NCI-H526 treated with DMSO at 0.1 percent for 48 hours (cell line): ENCODE results near the gene PDCD4.

Experiments
- DNase-seq: peaks from one replicate; lab custom pipeline; 2025; lab: John Stamatoyannopoulos, UW

The PDCD4 gene

DNA sequence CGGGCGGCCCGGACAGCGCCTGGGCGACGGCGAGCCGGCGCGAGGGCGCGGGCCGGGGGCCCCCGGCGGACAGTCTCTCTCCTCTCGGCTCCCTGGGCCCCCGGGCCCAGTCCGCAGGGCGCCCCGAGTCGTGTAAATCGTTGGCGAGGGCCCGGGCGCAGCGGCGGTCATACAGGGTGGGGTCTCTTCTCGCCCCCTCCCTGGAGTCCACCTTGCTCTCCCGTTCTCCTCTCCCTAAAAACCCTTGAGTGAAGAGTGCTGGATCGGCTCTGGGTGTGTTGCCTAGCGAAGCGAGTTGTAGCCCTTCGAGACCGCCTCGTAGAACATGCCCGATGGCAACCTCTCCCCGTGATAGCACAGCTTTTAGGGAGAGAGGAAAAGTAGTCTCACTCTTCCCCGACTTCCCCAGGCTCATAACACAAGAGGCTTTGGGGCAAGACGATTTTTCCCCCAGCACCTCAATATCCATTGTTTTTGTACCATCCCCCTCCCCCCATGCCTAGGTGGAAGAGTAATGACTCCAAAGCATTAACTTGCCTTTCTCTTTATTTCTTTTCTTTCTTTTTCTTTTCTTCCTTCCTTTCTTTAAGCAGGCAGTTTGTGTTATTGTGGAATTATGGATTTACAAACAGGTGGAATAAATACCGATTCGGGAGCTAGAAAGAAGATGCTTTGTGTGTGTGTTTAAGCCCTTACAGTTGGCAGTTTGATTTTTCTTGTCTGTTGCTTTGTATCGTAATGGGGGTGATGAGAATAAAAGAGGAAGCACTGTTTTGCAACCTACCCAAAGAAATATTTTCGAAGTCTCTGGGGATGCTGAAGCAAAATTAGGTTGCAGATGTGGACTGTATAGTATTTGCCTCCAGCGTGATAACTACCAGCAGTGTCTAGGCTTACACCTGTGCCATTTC is 48.5 kb downstream of the PDCD4 start:
- peak; percentile 37 for DNase-seq

GRCh38 chr10:110923856-110924493 is 52.2 kb downstream of the PDCD4 start:
- no peak for DNase-seq

- no peak for DNase-seq
These were observed 55.7 kb downstream of the PDCD4 start for GRCh38 chr10:110927461-110927860.

- no peak for DNase-seq
These were observed 60.1 kb downstream of the PDCD4 start for GRCh38 chr10:110931769-110932381.

DNA sequence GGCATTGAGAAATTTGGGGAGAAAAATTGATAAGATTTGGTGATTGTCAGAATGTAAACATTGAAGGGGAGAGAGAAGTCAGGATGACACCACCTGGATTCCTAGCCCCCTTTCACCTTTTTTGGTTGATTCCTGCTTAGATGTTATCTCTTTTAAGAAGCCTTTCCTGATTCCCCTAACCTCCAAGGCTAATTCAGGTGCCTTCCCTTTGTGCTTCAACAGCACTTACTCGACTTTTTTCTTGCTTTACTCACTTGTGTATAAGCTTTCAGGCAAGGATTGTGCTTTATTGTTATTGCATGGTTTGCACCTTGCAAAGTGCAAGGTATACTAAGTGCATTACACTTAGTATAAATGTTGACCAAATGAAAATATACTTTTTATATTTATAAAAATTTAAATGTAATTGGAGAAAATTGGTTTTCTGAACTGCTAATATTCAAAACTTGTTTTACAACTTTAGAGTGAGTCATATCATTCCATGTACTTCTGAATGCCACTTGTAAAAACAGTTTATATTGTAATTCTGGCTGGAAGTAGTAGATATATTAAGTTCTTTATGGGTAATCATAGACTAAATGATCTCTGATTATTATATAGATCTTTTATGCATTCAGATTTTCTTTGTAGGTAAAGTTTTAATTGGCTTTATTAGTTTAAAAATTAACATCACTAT is 60.9 kb downstream of the PDCD4 start:
- no peak for DNase-seq

GRCh38 chr10:110936757-110937156 is 65.0 kb downstream of the PDCD4 start:
- DNase-seq: no peak

DNA sequence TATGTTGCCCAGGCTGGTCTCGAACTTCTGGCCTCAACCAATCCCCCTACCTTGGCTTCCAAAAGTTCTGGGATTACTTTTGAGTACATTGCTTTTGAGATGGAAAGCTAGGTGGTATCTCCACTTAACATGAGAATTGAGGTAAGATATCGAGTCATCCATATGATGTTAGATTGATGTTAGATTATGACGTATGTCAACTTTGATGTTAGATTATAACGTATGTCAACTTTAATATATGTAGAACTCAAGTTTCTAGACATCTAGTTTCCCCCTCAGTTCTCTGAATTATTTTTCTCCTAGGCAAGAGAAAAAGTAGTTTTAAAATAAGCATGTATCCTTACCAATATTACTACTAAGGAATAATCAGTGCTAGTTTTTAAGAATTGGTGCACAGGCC is 67.7 kb downstream of the PDCD4 start:
- DNase-seq: no peak

GRCh38 chr10:110944792-110945396 is 73.2 kb downstream of the PDCD4 start:
- DNase-seq: no peak

- no peak for DNase-seq
These were observed 74.8 kb downstream of the PDCD4 start for GRCh38 chr10:110946496-110946895.

DNA sequence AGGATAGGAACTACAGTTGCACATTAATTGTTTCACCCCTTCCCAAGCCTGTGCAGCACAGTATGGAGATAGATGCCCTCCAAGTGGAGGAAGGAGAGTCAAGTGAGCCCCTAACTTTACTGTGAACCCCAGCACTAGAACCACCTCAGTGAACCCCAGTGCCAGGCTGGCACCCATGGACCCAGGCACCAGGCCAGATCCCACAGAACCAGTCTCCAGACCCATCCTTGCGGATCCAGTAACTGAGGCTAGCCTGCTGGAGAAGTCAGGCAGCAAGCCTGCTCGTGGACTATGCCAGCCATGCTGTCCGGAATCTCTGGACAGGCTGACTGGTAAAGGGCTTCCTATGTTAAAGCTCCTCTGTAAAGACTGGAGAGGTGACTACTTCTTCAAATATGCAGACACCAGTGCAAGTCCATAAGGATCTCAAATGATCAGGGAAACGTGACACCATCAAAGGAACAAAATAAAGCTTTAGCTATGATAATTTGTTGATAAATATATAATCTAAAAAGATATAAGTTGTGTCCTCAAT is 75.4 kb downstream of the PDCD4 start:
- no peak for DNase-seq
